Mesothelial cell of epicardium (in vitro differentiated cells): Measurements from ENCODE around the gene EHMT1. TPM values are rescaled to one million over a fixed set of nuclear protein-coding genes. Genes with fewer than 3 reads are reported as not detected.

Experiments used
- DNase-seq, 2 experiments: peaks; one replicate each; pipeline ENCODE4 v3.0.0; 2021; ENCODE audit warnings: low spot score in 2 of 2; ENCODE audit not compliant: unreplicated experiment in 2 of 2
- H3K27ac Mint-ChIP-seq: 2 replicates; pipeline ENCODE4 v1.8.0; 2021; ENCODE audit warnings: mixed read lengths
- H3K27me3 Mint-ChIP-seq: 2 replicates; pipeline ENCODE4 v1.8.0; 2021; ENCODE audit warnings: low read depth, mixed read lengths
- H3K36me3 Mint-ChIP-seq: 2 replicates; pipeline ENCODE4 v1.8.0; 2021; ENCODE audit warnings: mixed read lengths
- H3K4me1 Mint-ChIP-seq: 2 replicates; pipeline ENCODE4 v1.8.0; 2021; ENCODE audit warnings: mixed read lengths
- H3K4me3 Mint-ChIP-seq: 2 replicates; pipeline ENCODE4 v1.8.0; 2021; ENCODE audit warnings: mild to moderate bottlenecking, moderate library complexity, mixed read lengths
- H3K9me3 Mint-ChIP-seq: 2 replicates; pipeline ENCODE4 v1.8.0; 2021; ENCODE audit warnings: mixed read lengths
- total RNA-seq: library from RNA; stranded (reverse); gene quantifications from 3 replicates; pipeline ENCODE4 v1.2.1, GENCODE V29; 2021
- TF ChIP-seq, protein P1 (sequence below): fragments of 200-600 bp; sonication (generic); IDR thresholded peaks from one replicate; pipeline ENCODE4 v1.5.0; 2021; ENCODE audit warnings: antibody characterized with exemption; ENCODE audit not compliant: unreplicated experiment

The EHMT1 gene
- total RNA-seq, 1 donor from 2014 or later = 147 TPM

DNA sequence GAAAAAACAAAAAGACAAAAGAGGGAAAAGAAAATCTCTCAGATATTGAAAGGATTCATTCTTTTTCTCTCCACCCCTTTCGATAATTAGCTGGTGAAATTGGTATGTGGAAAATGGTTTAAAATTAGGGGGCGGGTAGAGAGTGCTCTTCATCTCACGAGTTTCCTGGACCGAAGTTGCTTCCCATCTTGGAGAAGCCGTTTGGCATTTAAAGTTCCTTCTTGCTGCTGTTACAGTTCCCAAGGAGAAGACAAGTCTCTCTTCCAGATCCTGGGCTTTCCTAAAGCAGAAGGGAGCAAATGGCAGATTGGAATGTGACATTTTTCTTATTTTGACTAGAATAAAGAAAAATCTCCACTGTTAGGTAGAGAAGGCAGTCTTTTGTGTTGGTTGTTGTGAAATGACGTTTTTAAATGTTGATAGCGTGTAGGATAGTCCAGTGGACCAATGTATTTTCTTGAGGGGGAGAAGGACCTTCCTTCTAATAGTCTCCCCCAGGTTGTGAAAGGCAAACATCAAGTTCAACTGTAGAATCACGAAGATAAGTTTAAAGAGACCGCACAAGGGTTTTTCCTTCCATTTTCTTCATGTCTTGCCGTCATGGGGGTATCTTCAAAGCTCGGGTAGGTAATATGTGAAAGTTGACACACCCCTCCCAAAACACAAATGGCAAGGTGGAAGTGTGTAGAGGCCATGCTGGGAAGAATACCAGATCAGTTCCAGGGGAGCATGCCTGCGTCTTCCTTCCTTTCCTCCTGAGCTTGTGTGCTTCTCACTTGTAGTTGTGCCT is 77.5 kb downstream of the EHMT1 start:
- Mint-ChIP-seq H3K27ac (peak overlapping the region; percentile 40), H3K27me3 (no peaks in the 10 kb centered on the region), H3K4me1 (peaks cover 29% of the 10 kb centered on the region), H3K9me3 (peaks cover 4% of the 10 kb centered on the region), H3K36me3 (peaks cover 6% of the 10 kb centered on the region), H3K4me3 (no peak overlapping the region)
- no peak for DNase-seq
- TF ChIP-seq, protein P1, sequence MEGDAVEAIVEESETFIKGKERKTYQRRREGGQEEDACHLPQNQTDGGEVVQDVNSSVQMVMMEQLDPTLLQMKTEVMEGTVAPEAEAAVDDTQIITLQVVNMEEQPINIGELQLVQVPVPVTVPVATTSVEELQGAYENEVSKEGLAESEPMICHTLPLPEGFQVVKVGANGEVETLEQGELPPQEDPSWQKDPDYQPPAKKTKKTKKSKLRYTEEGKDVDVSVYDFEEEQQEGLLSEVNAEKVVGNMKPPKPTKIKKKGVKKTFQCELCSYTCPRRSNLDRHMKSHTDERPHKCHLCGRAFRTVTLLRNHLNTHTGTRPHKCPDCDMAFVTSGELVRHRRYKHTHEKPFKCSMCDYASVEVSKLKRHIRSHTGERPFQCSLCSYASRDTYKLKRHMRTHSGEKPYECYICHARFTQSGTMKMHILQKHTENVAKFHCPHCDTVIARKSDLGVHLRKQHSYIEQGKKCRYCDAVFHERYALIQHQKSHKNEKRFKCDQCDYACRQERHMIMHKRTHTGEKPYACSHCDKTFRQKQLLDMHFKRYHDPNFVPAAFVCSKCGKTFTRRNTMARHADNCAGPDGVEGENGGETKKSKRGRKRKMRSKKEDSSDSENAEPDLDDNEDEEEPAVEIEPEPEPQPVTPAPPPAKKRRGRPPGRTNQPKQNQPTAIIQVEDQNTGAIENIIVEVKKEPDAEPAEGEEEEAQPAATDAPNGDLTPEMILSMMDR = no peak

DNA sequence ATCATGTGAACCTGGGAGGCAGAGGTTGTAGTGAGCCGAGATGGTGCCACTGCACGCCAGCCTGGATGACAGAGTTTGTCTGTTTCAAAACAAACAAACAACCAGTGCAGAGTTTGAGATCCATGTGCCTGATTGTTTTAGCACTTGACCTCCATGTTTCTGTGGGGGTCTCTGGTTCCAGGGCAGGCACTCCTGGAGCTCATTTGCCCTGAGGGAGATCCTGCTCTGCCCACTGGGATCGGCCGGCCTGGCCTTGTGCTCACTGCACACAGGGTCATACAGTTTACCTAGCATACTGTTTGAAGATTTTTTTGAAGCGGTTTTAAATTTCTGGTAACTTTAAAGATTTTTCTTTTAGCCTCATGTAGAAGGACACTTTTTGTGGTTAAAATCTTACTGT is 78.4 kb downstream of the EHMT1 start:
- H3K27ac Mint-ChIP-seq = no peak overlapping the region
- no peak for DNase-seq
- peaks cover 8% of the 10 kb centered on the region for H3K36me3 Mint-ChIP-seq
- H3K27me3 Mint-ChIP-seq = no peaks in the 10 kb centered on the region
- H3K9me3 Mint-ChIP-seq = peaks cover 4% of the 10 kb centered on the region
- no peak overlapping the region for H3K4me3 Mint-ChIP-seq
- TF ChIP-seq, protein P1 = no peak
- peaks cover 29% of the 10 kb centered on the region for H3K4me1 Mint-ChIP-seq

- H3K36me3 Mint-ChIP-seq = peaks cover 15% of the 10 kb centered on the region
- no peak for DNase-seq
- no peaks in the 10 kb centered on the region for H3K27me3 Mint-ChIP-seq
- peaks cover 4% of the 10 kb centered on the region for H3K9me3 Mint-ChIP-seq
- no peak overlapping the region for H3K27ac Mint-ChIP-seq
- peaks cover 25% of the 10 kb centered on the region for H3K4me1 Mint-ChIP-seq
- TF ChIP-seq, protein P1 = no peak
- no peak overlapping the region for H3K4me3 Mint-ChIP-seq
Observed at GRCh38 chr9:137697832-137698231, 79.0 kb downstream of the EHMT1 start.

DNA sequence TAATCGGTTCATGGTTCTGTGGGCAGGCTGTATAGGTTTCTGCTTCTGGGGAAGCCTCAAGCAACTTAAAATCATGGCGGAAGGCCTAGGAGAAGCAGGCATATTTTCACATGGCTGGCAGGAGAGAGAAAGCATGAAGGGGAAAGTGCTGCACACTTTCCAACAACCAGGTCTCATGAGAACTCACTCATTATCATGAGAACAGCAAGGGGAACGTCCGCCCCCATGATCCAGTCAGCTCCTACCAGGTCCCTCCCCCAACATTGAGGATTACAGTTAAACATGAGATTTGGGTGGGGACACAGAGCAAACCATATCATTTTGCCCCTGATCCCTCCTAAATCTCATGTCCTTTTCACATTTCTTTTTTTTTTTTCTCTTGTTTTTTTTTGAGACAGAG is 82.1 kb downstream of the EHMT1 start:
- H3K27me3 Mint-ChIP-seq = no peaks in the 10 kb centered on the region
- no peak overlapping the region for H3K4me3 Mint-ChIP-seq
- no peak for DNase-seq
- H3K27ac Mint-ChIP-seq = no peak overlapping the region
- TF ChIP-seq, protein P1 = no peak
- peaks cover 11% of the 10 kb centered on the region for H3K4me1 Mint-ChIP-seq
- peaks cover 13% of the 10 kb centered on the region for H3K9me3 Mint-ChIP-seq
- peaks cover 22% of the 10 kb centered on the region for H3K36me3 Mint-ChIP-seq

DNA sequence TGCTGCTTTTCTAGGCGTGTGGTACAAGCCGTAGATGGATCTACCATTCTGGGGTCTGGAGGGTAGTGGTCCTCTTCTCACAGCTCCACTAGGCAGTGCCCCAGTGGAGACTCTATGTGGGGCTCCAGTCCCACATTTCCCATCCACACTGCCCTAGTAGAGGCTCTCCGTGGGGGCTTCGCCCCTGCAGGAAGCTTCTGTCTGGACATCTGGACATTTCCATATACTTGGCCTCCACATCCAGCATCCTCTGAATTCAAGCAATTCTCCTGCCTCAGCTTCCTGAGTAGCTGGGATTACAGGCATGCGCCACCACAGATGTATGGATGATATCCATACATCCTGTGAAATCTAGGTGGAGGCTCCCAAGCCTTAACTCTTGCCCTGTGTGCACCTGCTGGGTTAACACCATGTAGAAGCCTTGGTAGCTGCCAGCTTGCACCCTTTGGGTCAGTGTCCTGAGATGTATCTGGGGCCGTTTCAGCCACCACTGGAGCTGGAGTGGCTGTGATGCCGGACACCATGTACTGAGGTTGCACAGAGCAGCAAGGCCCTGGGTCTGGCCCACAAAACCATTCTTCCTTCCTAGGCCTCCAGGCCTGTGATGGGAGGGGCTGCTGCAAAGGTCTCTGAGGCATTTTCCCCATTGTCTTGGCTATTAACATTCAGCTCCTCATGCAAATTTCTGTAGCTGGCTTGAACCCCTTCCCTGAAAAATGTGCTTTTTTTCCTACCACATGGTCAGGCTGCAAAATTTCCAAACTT is 84.0 kb downstream of the EHMT1 start:
- Mint-ChIP-seq H3K27ac (no peak overlapping the region), H3K4me1 (peaks cover 5% of the 10 kb centered on the region)

More for the DNA sequence above, 84.0 kb downstream of the EHMT1 start:
- H3K4me3 Mint-ChIP-seq = no peak overlapping the region
- no peak for DNase-seq
- TF ChIP-seq, protein P1 = no peak
- peaks cover 22% of the 10 kb centered on the region for H3K36me3 Mint-ChIP-seq
- no peaks in the 10 kb centered on the region for H3K27me3 Mint-ChIP-seq
- H3K9me3 Mint-ChIP-seq = peaks cover 13% of the 10 kb centered on the region
